Naive thymus-derived CD4-positive, alpha-beta T cell (primary cell): ENCODE measurements around the gene PCP2. TPM values are rescaled to one million over a fixed set of nuclear protein-coding genes. Genes with fewer than 3 reads are reported as not detected.

Experiments used
- ATAC-seq: fragments of 150-1000 bp; cut with Tn5 transposase; 2 replicates; pipeline ENCODE4 v1.10.0; 2021; ENCODE audit warnings: mild to moderate bottlenecking, moderate library complexity
- CTCF ChIA-PET: fragments of 350-600 bp; sonication (Branson Sonifier 250); formaldehyde crosslinking; loops from one replicate; lab custom pipeline; 2021; ENCODE audit warnings: antibody characterized with exemption; lab: Charles Lee
- POLR2A ChIA-PET: fragments of 350-600 bp; sonication (Branson Sonifier 250); formaldehyde crosslinking; loops from one replicate; lab custom pipeline; 2021; ENCODE audit warnings: antibody characterized with exemption, inconsistent platforms; lab: Charles Lee
- DNase-seq, 9 donors: peaks; one replicate each; pipeline versions ENCODE4 v3.0.0 to v3.0.0-alpha.2; 2020 to 2022; ENCODE audit warnings: mixed read lengths in 1 of 9
- H3K27ac ChIP-seq: one replicate; pipeline ENCODE4 v1.7.0; 2013; ENCODE audit warnings: mild to moderate bottlenecking, low read depth, low read length, moderate library complexity
- H3K27me3 ChIP-seq, 2 donors: one replicate each; pipeline ENCODE4 v1.7.0; 2013; ENCODE audit warnings: low read length in 2 of 2, mild to moderate bottlenecking in 2 of 2, moderate library complexity in 2 of 2; ENCODE audit not compliant: control insufficient read depth in 2 of 2, insufficient read depth in 2 of 2
- H3K36me3 ChIP-seq, 3 experiments: 1 replicate in 2 of 3; 2 replicates in 1 of 3; pipeline ENCODE4 v1.7.0; 2013; ENCODE audit warnings: low read length in 3 of 3, mild to moderate bottlenecking in 3 of 3, moderate library complexity in 1 of 3; ENCODE audit not compliant: insufficient read depth in 3 of 3, control insufficient read depth in 2 of 3
- H3K4me1 ChIP-seq, 2 donors: one replicate each; pipeline ENCODE4 v1.7.0; 2013; ENCODE audit warnings: low read length in 2 of 2, mild to moderate bottlenecking in 2 of 2, moderate library complexity in 1 of 2; ENCODE audit not compliant: control insufficient read depth in 2 of 2, insufficient read depth in 2 of 2
- H3K4me3 ChIP-seq: 2 replicates; pipeline ENCODE4 v1.7.0; 2013; ENCODE audit warnings: mild to moderate bottlenecking, low read length
- H3K9me3 ChIP-seq, 3 experiments: 1 replicate in 2 of 3; 2 replicates in 1 of 3; pipeline ENCODE4 v1.7.0; 2013; ENCODE audit warnings: low read length in 3 of 3; ENCODE audit not compliant: control insufficient read depth in 2 of 3
- H3K27ac Mint-ChIP-seq, 9 donors: one replicate each; pipeline ENCODE4 v1.8.0; 2020 to 2022; ENCODE audit warnings: mixed read lengths in 9 of 9, mild to moderate bottlenecking in 8 of 9, moderate library complexity in 5 of 9, inconsistent platforms in 2 of 9
- H3K27me3 Mint-ChIP-seq, 5 donors: one replicate each; pipeline ENCODE4 v1.8.0; 2021 to 2022; ENCODE audit warnings: mixed read lengths in 5 of 5, mild to moderate bottlenecking in 1 of 5
- H3K36me3 Mint-ChIP-seq, 5 donors: one replicate each; pipeline ENCODE4 v1.8.0; 2020 to 2022; ENCODE audit warnings: mixed read lengths in 5 of 5, mild to moderate bottlenecking in 3 of 5, inconsistent platforms in 1 of 5
- H3K4me1 Mint-ChIP-seq, 7 donors: one replicate each; pipeline ENCODE4 v1.8.0; 2020 to 2022; ENCODE audit warnings: mixed read lengths in 7 of 7, mild to moderate bottlenecking in 3 of 7, inconsistent platforms in 1 of 7
- H3K4me3 Mint-ChIP-seq, 10 donors: one replicate each; pipeline ENCODE4 v1.8.0; 2020 to 2022; ENCODE audit warnings: mild to moderate bottlenecking in 10 of 10, mixed read lengths in 10 of 10, moderate library complexity in 6 of 10, inconsistent platforms in 2 of 10
- H3K9me3 Mint-ChIP-seq, 11 donors: one replicate each; pipeline ENCODE4 v1.8.0; 2020 to 2022; ENCODE audit warnings: mixed read lengths in 11 of 11, mild to moderate bottlenecking in 4 of 11, inconsistent platforms in 1 of 11, moderate library complexity in 1 of 11
- intact Hi-C, 2 donors: fragments of 100-400 bp; cut with micrococcal nuclease; formaldehyde crosslinking; loops; one replicate each; pipeline ENCODE4 v1.15.1; 2023
- polyA plus RNA-seq, 2 donors: library from polyadenylated mRNA; unstranded; fragments of 300-500 nt; fragmentation: Illumina TruSeq; gene quantifications; one replicate each; pipeline ENCODE4 v1.2.3, GENCODE V29; 2021
- total RNA-seq, 6 experiments: library from RNA in 5 of 6; stranded (reverse) in 5 of 6; gene quantifications; 1 replicate in 5 of 6; 2 replicates in 1 of 6; pipeline ENCODE4 v1.2.3 and lab custom pipeline; 2021 to 2026

Gene PCP2
- total and polyA plus RNA-seq, 7 experiments from 2014 or later, result 2.2 to 13.4 (median 5.4) TPM; not detected in 2

DNA sequence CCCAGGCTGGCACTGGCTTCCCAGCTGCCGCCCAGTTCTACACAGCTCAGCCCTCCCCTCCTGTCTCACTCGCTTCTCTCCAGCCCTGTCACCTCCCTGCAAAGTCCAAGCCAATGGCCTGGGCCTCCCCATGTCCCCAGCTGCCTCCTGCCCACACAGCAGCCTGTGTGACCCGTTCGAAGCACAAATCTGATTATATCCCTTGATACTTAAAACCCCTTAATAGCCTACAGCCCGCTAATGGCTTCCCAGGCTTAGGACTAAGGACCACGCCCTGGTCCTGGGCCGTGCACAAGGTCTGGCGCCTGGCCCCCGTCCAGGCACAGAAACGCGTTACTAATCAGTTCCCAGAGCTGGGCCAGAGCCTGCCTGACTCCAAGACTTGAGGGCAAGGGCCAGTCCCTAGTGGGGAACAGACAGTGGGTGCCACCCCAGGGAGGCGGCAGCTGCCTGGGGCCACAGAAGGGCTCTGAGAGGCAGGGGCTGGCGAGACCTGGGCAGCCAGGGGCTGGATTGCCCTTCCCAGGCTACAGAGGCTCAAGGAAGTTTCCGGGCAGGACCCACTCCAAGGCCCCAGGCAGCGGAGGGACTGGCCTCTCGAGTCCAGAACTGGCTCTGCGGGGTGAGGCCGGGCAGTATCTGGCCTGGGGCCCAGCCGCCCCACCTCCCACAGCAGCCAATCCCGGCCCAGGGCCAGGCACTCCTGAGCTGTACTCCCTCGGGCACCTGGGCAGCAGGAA lies 14.6 kb downstream of the PCP2 start:
- Mint-ChIP-seq H3K27ac (no peak overlapping the region), H3K9me3 (peaks cover 0 to 3% (median 0%) of the 10 kb centered on the region in 11 donors), H3K36me3 (peaks cover 11 to 31% (median 20%) of the 10 kb centered on the region in 5 donors), H3K27me3 (no peaks in the 10 kb centered on the region), H3K4me1 (peaks cover 0 to 8% (median 0%) of the 10 kb centered on the region in 7 donors), H3K4me3 (no peak overlapping the region)
- no peak for DNase-seq
- ChIA-PET POLR2A (no interaction called here), CTCF (no interaction called here)
- no peaks in the 10 kb centered on the region for H3K27me3 ChIP-seq
- no peak overlapping the region for H3K27ac ChIP-seq
- no peaks in the 10 kb centered on the region for H3K9me3 ChIP-seq
- intact Hi-C loops, result no loop called here
- H3K4me1 ChIP-seq, result no peaks in the 10 kb centered on the region
- ATAC-seq, result no peak
- H3K4me3 ChIP-seq, result no peak overlapping the region
- H3K36me3 ChIP-seq, result peaks cover 12 to 66% (median 19%) of the 10 kb centered on the region in 3 experiments

GRCh38 chr19:7618348-7618747 lies 15.2 kb downstream of the PCP2 start:
- peaks cover 0 to 3% (median 0%) of the 10 kb centered on the region in 11 donors for H3K9me3 Mint-ChIP-seq
- peak overlapping the region in 1 of 9 donors; percentile 66 for H3K27ac Mint-ChIP-seq
- H3K9me3 ChIP-seq, result no peaks in the 10 kb centered on the region
- H3K4me3 ChIP-seq, result no peak overlapping the region
- CTCF ChIA-PET, result no interaction called here
- H3K4me1 Mint-ChIP-seq, result peaks cover 0 to 8% (median 0%) of the 10 kb centered on the region in 7 donors
- ATAC-seq (no peak), DNase-seq (no peak)
- no peaks in the 10 kb centered on the region for H3K27me3 ChIP-seq
- intact Hi-C loops, result no loop called here
- POLR2A ChIA-PET, result no interaction called here
- no peaks in the 10 kb centered on the region for H3K27me3 Mint-ChIP-seq
- H3K4me1 ChIP-seq, result no peaks in the 10 kb centered on the region
- H3K36me3 Mint-ChIP-seq, result peaks cover 11 to 31% (median 20%) of the 10 kb centered on the region in 5 donors
- H3K4me3 Mint-ChIP-seq, result peak overlapping the region in 1 of 10 donors; percentile 38
- H3K27ac ChIP-seq, result no peak overlapping the region
- peaks cover 12 to 60% (median 16%) of the 10 kb centered on the region in 3 experiments for H3K36me3 ChIP-seq

GRCh38 chr19:7617735-7618134 lies 15.8 kb downstream of the PCP2 start:
- Histone ChIP-seq H3K36me3 (peaks cover 7 to 54% (median 9%) of the 10 kb centered on the region in 3 experiments), H3K9me3 (no peaks in the 10 kb centered on the region), H3K27ac (no peak overlapping the region), H3K4me3 (no peak overlapping the region), H3K4me1 (no peaks in the 10 kb centered on the region), H3K27me3 (no peaks in the 10 kb centered on the region)
- ATAC-seq, result no peak
- no peak for DNase-seq
- Mint-ChIP-seq H3K9me3 (peaks cover 0 to 3% (median 0%) of the 10 kb centered on the region in 11 donors), H3K36me3 (peaks cover 6 to 25% (median 14%) of the 10 kb centered on the region in 5 donors), H3K27me3 (no peaks in the 10 kb centered on the region), H3K27ac (no peak overlapping the region), H3K4me1 (peaks cover 0 to 8% (median 0%) of the 10 kb centered on the region in 7 donors), H3K4me3 (no peak overlapping the region)
- ChIA-PET CTCF (no interaction called here), POLR2A (no interaction called here)
- intact Hi-C loops, result no loop called here

- Histone ChIP-seq H3K9me3 (no peaks in the 10 kb centered on the region), H3K36me3 (peaks cover 3 to 48% (median 7%) of the 10 kb centered on the region in 3 experiments), H3K4me1 (no peaks in the 10 kb centered on the region), H3K27ac (no peak overlapping the region), H3K4me3 (no peak overlapping the region), H3K27me3 (no peaks in the 10 kb centered on the region)
- POLR2A ChIA-PET, result interaction anchor here (0.6 kb wide), 1 partner anchor 192 kb away, joined by 6 read pairs; no protein-coding TSS in a partner anchor
- DNase-seq, result no peak
- CTCF ChIA-PET, result no interaction called here
- peak overlapping the region in 1 of 9 donors; percentile 27 for H3K27ac Mint-ChIP-seq
- H3K27me3 Mint-ChIP-seq, result no peaks in the 10 kb centered on the region
- H3K4me3 Mint-ChIP-seq, result no peak overlapping the region
- H3K9me3 Mint-ChIP-seq, result peaks cover 0 to 3% (median 0%) of the 10 kb centered on the region in 11 donors
- peaks cover 0 to 8% (median 0%) of the 10 kb centered on the region in 7 donors for H3K4me1 Mint-ChIP-seq
- intact Hi-C loops, result no loop called here
- no peak for ATAC-seq
- H3K36me3 Mint-ChIP-seq, result peaks cover 5 to 23% (median 14%) of the 10 kb centered on the region in 5 donors
These were observed 16.3 kb downstream of the PCP2 start for GRCh38 chr19:7617172-7617571.

DNA sequence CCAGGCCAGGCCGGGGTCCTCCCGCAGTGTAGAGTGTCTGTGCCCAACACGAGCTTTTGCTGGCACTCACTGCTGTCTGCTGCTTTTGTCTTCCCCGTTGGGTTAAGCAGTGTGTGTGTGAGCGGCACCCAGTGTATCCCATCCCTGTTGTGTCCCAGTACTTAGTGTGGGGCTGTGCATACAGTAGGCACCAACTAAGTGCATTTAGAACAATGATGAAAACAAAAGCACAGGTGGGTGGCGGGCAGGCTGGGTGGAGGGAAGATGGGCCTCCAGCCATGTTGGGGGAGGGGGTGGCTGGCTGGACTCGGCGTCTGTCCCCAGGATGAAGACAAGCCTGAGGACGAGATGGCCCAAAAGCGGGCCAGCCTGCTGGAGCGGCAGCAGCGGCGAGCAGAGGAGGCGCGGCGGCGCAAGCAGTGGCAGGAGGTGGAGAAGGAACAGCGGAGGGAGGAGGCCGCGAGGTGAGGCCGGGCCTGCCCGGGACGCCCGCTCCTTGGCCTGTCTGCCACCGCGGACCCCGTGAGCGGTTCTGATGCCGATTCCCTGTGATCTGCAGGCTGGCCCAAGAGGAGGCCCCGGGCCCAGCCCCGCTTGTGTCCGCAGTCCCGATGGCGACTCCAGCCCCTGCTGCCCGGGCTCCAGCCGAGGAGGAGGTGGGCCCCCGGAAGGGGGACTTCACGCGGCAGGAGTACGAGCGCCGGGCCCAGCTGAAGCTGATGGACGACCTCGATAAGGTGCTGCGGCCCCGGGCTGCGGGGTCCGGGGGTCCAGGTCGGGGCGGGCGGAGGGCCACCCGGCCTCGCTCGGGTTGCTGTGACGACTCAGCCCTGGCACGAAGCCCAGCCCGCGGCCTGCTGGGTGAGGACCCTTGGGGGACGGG lies 18.4 kb downstream of the PCP2 start:
- POLR2A ChIA-PET, result no interaction called here
- H3K27ac ChIP-seq, result no peak overlapping the region
- ATAC-seq, result no peak
- Mint-ChIP-seq H3K27ac (no peak overlapping the region), H3K36me3 (peaks cover 0 to 14% (median 8%) of the 10 kb centered on the region in 5 donors), H3K9me3 (peaks cover 0 to 3% (median 0%) of the 10 kb centered on the region in 11 donors), H3K4me1 (peaks cover 0 to 8% (median 0%) of the 10 kb centered on the region in 7 donors), H3K27me3 (no peaks in the 10 kb centered on the region), H3K4me3 (no peak overlapping the region)
- intact Hi-C loops, result no loop called here
- no peak overlapping the region for H3K4me3 ChIP-seq
- DNase-seq, result no peak
- H3K4me1 ChIP-seq, result no peaks in the 10 kb centered on the region
- H3K9me3 ChIP-seq, result no peaks in the 10 kb centered on the region
- CTCF ChIA-PET, result no interaction called here
- peaks cover 0 to 27% (median 0%) of the 10 kb centered on the region in 3 experiments for H3K36me3 ChIP-seq
- no peaks in the 10 kb centered on the region for H3K27me3 ChIP-seq

- no peaks in the 10 kb centered on the region for H3K4me1 ChIP-seq
- peaks cover 0 to 6% (median 0%) of the 10 kb centered on the region in 3 experiments for H3K36me3 ChIP-seq
- no peaks in the 10 kb centered on the region for H3K27me3 ChIP-seq
- Mint-ChIP-seq H3K4me1 (peaks cover 0 to 2% (median 0%) of the 10 kb centered on the region in 7 donors), H3K27ac (no peak overlapping the region), H3K36me3 (peaks cover 0 to 2% (median 0%) of the 10 kb centered on the region in 5 donors), H3K27me3 (no peaks in the 10 kb centered on the region), H3K9me3 (no peaks in the 10 kb centered on the region), H3K4me3 (no peak overlapping the region)
- POLR2A ChIA-PET, result no interaction called here
- H3K4me3 ChIP-seq, result no peak overlapping the region
- CTCF ChIA-PET, result no interaction called here
- DNase-seq, result no peak
- intact Hi-C loops, result no loop called here
- H3K27ac ChIP-seq, result no peak overlapping the region
- ATAC-seq, result no peak
- no peaks in the 10 kb centered on the region for H3K9me3 ChIP-seq
These were observed 20.9 kb downstream of the PCP2 start for GRCh38 chr19:7612282-7613274.
